ENCODE data around the gene GALNT18.

Gene GALNT18

GRCh38 chr11:11621573-11622339, at the start of gene GALNT18:
Gene GALNT18, minus strand, starts transcription at chr11:11622005.
- DNase-seq (ENCODE audit: low spot score) = peak; percentile 93

- no peak for DNase-seq (ENCODE audit: low spot score)
Observed at GRCh38 chr11:11670574-11670973, 48.8 kb upstream of the GALNT18 start.

GRCh38 chr11:11669233-11669846, 47.5 kb upstream of the GALNT18 start:
- DNase-seq (ENCODE audit: low spot score) = peak; percentile 76

- DNase-seq (ENCODE audit: low spot score) = peak; percentile 72
Observed at GRCh38 chr11:11668781-11669180, 47.0 kb upstream of the GALNT18 start.

GRCh38 chr11:11668274-11668673, 46.5 kb upstream of the GALNT18 start:
- DNase-seq (ENCODE audit: low spot score) = peak; percentile 23

GRCh38 chr11:11667056-11667455, 45.3 kb upstream of the GALNT18 start:
- DNase-seq (ENCODE audit: low spot score) = no peak

- DNase-seq (ENCODE audit: low spot score) = no peak
Observed at GRCh38 chr11:11665407-11665806, 43.6 kb upstream of the GALNT18 start.

- no peak for DNase-seq (ENCODE audit: low spot score)
Observed at GRCh38 chr11:11663907-11664306, 42.1 kb upstream of the GALNT18 start.

GRCh38 chr11:11662578-11662977, 40.8 kb upstream of the GALNT18 start:
- no peak for DNase-seq (ENCODE audit: low spot score)

GRCh38 chr11:11661326-11662040, 39.7 kb upstream of the GALNT18 start:
- DNase-seq (ENCODE audit: low spot score) = peak; percentile 97

- no peak for DNase-seq (ENCODE audit: low spot score)
Observed at GRCh38 chr11:11660363-11660740, 38.5 kb upstream of the GALNT18 start.

GRCh38 chr11:11659567-11660362, 38.0 kb upstream of the GALNT18 start:
- DNase-seq (ENCODE audit: low spot score) = peak; percentile 91

- peak; percentile 66 for DNase-seq (ENCODE audit: low spot score)
Observed at GRCh38 chr11:11657218-11657955, 35.6 kb upstream of the GALNT18 start.

- DNase-seq (ENCODE audit: low spot score) = no peak
Observed at GRCh38 chr11:11641581-11641980, 19.8 kb upstream of the GALNT18 start.

- DNase-seq (ENCODE audit: low spot score) = peak; percentile 58
Observed at GRCh38 chr11:11640996-11641395, 19.2 kb upstream of the GALNT18 start.

- DNase-seq (ENCODE audit: low spot score) = no peak
Observed at GRCh38 chr11:11640152-11640551, 18.3 kb upstream of the GALNT18 start.

- no peak for DNase-seq (ENCODE audit: low spot score)
Observed at GRCh38 chr11:11636671-11637070, 14.9 kb upstream of the GALNT18 start.

GRCh38 chr11:11635443-11635842, 13.6 kb upstream of the GALNT18 start:
- DNase-seq (ENCODE audit: low spot score) = no peak

- no peak for DNase-seq (ENCODE audit: low spot score)
Observed at GRCh38 chr11:11629368-11629767, 7.6 kb upstream of the GALNT18 start.

GRCh38 chr11:11628651-11629050, 6.8 kb upstream of the GALNT18 start:
- DNase-seq (ENCODE audit: low spot score) = no peak

- DNase-seq (ENCODE audit: low spot score) = no peak
Observed at GRCh38 chr11:11626128-11626527, 4.3 kb upstream of the GALNT18 start.

All from cerebellar cortex (tissue), 1 donor.